Mucosa of descending colon (tissue), 3 donors: ENCODE results near the gene SCAMP2. TPM values are rescaled to one million over a fixed set of nuclear protein-coding genes. Genes with fewer than 3 reads are reported as not detected.

Experiments used
- ATAC-seq: fragments of 200-7000 bp; cut with Tn5 transposase; one replicate; pipeline ENCODE4 v1.9.1; 2020; ENCODE audit warnings: mild to moderate bottlenecking, moderate library complexity
- DNase-seq, 3 donors: peaks; one replicate each; pipeline ENCODE4 v3.0.0-alpha.2; 2020
- H3K36me3 ChIP-seq: fragments of 200-600 bp; one replicate; pipeline ENCODE4 v1.8.0; 2021; ENCODE audit warnings: low read depth, mild to moderate bottlenecking
- H3K4me1 ChIP-seq: fragments of 200-600 bp; one replicate; pipeline ENCODE4 v1.8.0; 2021; ENCODE audit warnings: low read depth, mild to moderate bottlenecking
- H3K4me3 ChIP-seq: fragments of 200-600 bp; one replicate; pipeline ENCODE4 v1.8.0; 2021; ENCODE audit warnings: mild to moderate bottlenecking
- H3K9me3 ChIP-seq: fragments of 200-600 bp; one replicate; pipeline ENCODE4 v1.8.0; 2021; ENCODE audit warnings: mild to moderate bottlenecking
- intact Hi-C, 2 donors: fragments of 100-400 bp; cut with DNase I in 1 of 2; cut with micrococcal nuclease in 1 of 2; formaldehyde crosslinking; loops; one replicate each; pipeline versions ENCODE4 v1.11.0 to v1.11.1; 2022; cut with DNase I, micrococcal nuclease
- total RNA-seq, 3 donors: library from RNA; stranded (reverse); fragmentation: NEBNext Ultra II Directional in 2 of 3; extraction: Animal tissue kit (Norgen Biotek cat#: 25700) in 2 of 3; gene quantifications; one replicate each; pipeline versions ENCODE4 v1.2.1 to v1.2.4, GENCODE V29; 2021 to 2023
- TF ChIP-seq, protein P1 (sequence below): fragments of 200-600 bp; IDR thresholded peaks from one replicate; pipeline ENCODE4 v1.8.0; 2022; ENCODE audit warnings: antibody characterized with exemption, mild to moderate bottlenecking
- donor health status: DM: no; HTN: no; CAD: no; lungs with moderate emphysema.
- donor health status: DM: no; HTN: no; CAD: no.
- donor health status: DM: no; HTN: yes; CAD: no.

The SCAMP2 gene
- total RNA-seq, 3 donors from 2014 or later = 125 to 236 (median 218) TPM

DNA sequence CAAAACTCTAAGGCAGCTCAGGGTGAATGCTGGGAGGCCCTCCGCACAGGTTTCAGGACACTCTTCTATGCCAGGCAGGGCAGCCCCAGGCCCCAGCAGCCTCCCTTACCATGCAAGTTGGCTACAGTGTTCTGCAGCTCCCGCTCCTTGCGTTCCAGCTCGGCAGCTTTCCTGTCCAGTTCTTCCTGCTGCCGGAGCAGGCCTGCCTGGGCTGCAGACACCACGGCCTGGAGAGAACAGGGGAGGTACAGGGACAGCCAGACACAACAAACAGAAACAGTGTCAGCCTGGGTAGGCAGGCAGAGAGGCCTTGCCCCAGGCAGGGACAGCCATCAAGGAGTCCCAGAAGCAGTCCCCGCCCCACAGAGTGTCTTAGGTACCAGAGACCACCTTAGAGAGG is 21.2 kb downstream of the SCAMP2 start:
- H3K4me1 ChIP-seq = peaks cover 16% of the 10 kb centered on the region
- peaks cover 23% of the 10 kb centered on the region for H3K36me3 ChIP-seq
- intact Hi-C loops = no loop called here
- H3K9me3 ChIP-seq = no peaks in the 10 kb centered on the region
- H3K4me3 ChIP-seq = no peak overlapping the region
- no peak for ATAC-seq
- DNase-seq = no peak
- TF ChIP-seq, protein P1, sequence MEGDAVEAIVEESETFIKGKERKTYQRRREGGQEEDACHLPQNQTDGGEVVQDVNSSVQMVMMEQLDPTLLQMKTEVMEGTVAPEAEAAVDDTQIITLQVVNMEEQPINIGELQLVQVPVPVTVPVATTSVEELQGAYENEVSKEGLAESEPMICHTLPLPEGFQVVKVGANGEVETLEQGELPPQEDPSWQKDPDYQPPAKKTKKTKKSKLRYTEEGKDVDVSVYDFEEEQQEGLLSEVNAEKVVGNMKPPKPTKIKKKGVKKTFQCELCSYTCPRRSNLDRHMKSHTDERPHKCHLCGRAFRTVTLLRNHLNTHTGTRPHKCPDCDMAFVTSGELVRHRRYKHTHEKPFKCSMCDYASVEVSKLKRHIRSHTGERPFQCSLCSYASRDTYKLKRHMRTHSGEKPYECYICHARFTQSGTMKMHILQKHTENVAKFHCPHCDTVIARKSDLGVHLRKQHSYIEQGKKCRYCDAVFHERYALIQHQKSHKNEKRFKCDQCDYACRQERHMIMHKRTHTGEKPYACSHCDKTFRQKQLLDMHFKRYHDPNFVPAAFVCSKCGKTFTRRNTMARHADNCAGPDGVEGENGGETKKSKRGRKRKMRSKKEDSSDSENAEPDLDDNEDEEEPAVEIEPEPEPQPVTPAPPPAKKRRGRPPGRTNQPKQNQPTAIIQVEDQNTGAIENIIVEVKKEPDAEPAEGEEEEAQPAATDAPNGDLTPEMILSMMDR = no peak

DNA sequence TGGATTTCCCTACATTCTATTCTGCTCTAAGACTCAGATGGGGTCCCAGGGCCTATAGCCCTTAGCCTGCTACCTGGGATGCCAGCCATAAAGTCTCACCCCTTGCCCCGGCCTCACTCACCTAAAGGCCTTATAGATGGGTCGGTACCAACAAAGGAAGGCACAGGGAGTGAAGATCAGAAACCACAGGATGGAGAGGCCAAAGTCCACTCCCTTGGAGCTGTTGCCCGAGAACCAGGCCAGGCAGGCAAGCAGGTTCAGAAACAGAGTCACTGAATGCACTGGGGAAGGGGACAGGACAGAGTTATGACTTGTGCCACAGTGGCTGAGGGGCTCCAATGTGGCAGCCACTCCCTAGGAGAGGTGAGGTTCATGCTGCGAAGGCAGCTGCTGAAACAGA is 22.8 kb downstream of the SCAMP2 start:
- Histone ChIP-seq H3K4me1 (peaks cover 6% of the 10 kb centered on the region), H3K36me3 (peaks cover 23% of the 10 kb centered on the region), H3K9me3 (no peaks in the 10 kb centered on the region), H3K4me3 (no peak overlapping the region)
- intact Hi-C loops = no loop called here
- ATAC-seq (peak; percentile 59), DNase-seq (peak in 1 of 3 donors; percentile 34)
- TF ChIP-seq, protein P1 = no peak

DNA sequence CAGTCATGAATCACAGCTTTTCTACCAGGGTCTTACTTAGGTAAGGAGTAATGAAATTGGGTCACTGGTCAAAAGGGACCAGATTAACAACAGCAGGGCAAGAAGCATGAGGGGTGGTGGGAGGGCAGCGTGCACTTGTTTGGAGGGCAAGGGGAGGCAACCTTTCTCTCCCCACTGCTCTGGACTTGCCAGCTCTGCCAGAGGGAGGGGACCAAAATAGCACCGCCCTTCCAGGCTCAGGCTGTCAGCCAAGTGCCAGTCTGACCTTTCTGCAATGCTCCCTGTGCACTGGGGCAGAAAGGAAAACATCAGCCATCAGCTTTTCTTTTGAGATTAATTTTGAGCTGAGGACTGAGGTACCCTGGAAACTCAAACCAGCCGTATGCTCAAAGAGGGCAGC is 25.7 kb downstream of the SCAMP2 start:
- peaks cover 13% of the 10 kb centered on the region for H3K36me3 ChIP-seq

DNA sequence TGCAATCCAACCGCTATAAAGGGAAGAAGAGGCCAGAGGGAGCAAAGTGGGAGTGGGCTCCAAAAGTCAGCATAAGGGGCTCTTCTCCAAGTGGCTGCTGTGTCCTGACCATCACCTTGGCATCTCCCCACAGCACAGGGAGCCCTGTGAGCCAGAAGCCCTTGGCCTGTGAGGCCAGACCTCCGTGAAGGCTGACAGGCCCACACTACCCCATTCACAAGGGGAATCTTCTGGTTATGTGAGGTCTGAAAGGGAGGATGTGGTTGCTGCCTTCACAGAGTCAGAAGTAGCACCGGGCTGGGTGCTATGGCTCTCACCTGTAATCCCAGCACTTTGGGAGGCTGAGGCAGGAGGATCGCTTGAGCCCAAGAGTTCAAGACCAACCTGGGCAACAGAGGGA is 27.6 kb downstream of the SCAMP2 start:
- no peaks in the 10 kb centered on the region for H3K9me3 ChIP-seq
- no peak overlapping the region for H3K4me3 ChIP-seq
- no peak for ATAC-seq
- TF ChIP-seq, protein P1 = no peak
- no peak for DNase-seq
- intact Hi-C loops = no loop called here
- H3K36me3 ChIP-seq = no peaks in the 10 kb centered on the region
- H3K4me1 ChIP-seq = peaks cover 24% of the 10 kb centered on the region

More for the DNA sequence above, 25.7 kb downstream of the SCAMP2 start:
- peaks cover 15% of the 10 kb centered on the region for H3K4me1 ChIP-seq
- ATAC-seq (no peak), DNase-seq (no peak)
- H3K9me3 ChIP-seq = no peaks in the 10 kb centered on the region
- TF ChIP-seq, protein P1 = no peak
- H3K4me3 ChIP-seq = no peak overlapping the region
- intact Hi-C loops = no loop called here

DNA sequence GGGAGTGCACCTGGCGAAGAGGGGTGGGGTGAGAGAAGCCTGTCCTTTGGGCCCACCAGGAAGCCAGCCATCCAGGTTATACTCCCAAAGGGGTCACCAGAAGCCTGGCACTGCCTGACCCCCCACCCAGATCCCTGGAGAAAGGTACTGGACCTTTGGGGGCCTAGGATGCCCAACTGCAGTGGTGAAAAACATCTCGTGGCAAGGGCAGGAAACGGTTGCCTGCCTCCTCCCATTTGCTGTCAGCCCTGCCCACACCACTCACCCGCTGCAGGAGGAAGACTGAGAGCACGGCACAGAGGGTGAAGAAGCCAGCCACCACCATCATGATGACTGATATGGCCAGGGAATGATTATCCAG is 28.0 kb downstream of the SCAMP2 start:
- Histone ChIP-seq H3K4me1 (peaks cover 20% of the 10 kb centered on the region), H3K9me3 (no peaks in the 10 kb centered on the region), H3K4me3 (no peak overlapping the region), H3K36me3 (no peaks in the 10 kb centered on the region)
- ATAC-seq (no peak), DNase-seq (no peak)
- TF ChIP-seq, protein P1 = no peak
- intact Hi-C loops = no loop called here
